Adipocyte (in vitro differentiated cells): Measurements from ENCODE around the gene ANKRD33B.

ENCODE experiments used
- DNase-seq: peaks from one replicate; pipeline ENCODE4 v3.0.0-alpha.2; 2015; ENCODE audit warnings: low read depth
- H3K27me3 ChIP-seq: replicated peaks from 2 replicates; pipeline ENCODE4 v1.7.0; 2013; ENCODE audit warnings: mild to moderate bottlenecking, low read length, moderate library complexity; ENCODE audit not compliant: control insufficient read depth, insufficient read depth
- H3K36me3 ChIP-seq: 2 replicates; pipeline ENCODE4 v1.7.0; 2013; ENCODE audit warnings: low read length, mild to moderate bottlenecking, moderate library complexity; ENCODE audit not compliant: control insufficient read depth, insufficient read depth, severe bottlenecking
- H3K4me1 ChIP-seq: 2 replicates; pipeline ENCODE4 v1.7.0; 2013; ENCODE audit warnings: mild to moderate bottlenecking, low read length, moderate library complexity; ENCODE audit not compliant: control insufficient read depth, insufficient read depth
- H3K4me3 ChIP-seq: 2 replicates; pipeline ENCODE4 v1.7.0; 2013; ENCODE audit warnings: mild to moderate bottlenecking, low read length, moderate library complexity
- H3K9ac ChIP-seq: 2 replicates; pipeline ENCODE4 v1.7.0; 2013; ENCODE audit warnings: mild to moderate bottlenecking, low read length, moderate library complexity
- H3K9me3 ChIP-seq: 2 replicates; pipeline ENCODE4 v1.7.0; 2013; ENCODE audit warnings: mild to moderate bottlenecking, low read length, moderate library complexity; ENCODE audit not compliant: control insufficient read depth

ANKRD33B gene

GRCh38 chr5:10677533-10677932 is 113.7 kb downstream of the ANKRD33B start:
- H3K4me3 ChIP-seq: no peak overlapping the region
- no peak for DNase-seq
- peaks cover 20% of the 10 kb centered on the region for H3K27me3 ChIP-seq
- no peak overlapping the region for H3K9ac ChIP-seq
- H3K36me3 ChIP-seq: peaks cover 41% of the 10 kb centered on the region
- H3K9me3 ChIP-seq: no peaks in the 10 kb centered on the region
- no peaks in the 10 kb centered on the region for H3K4me1 ChIP-seq

GRCh38 chr5:10678244-10678643 is 114.4 kb downstream of the ANKRD33B start:
- peaks cover 44% of the 10 kb centered on the region for H3K36me3 ChIP-seq
- H3K4me3 ChIP-seq: no peak overlapping the region
- no peak overlapping the region for H3K9ac ChIP-seq
- H3K27me3 ChIP-seq: peaks cover 20% of the 10 kb centered on the region
- peak; percentile 68 for DNase-seq
- no peaks in the 10 kb centered on the region for H3K9me3 ChIP-seq
- no peaks in the 10 kb centered on the region for H3K4me1 ChIP-seq

- no peak for DNase-seq
- Histone ChIP-seq H3K9me3 (no peaks in the 10 kb centered on the region), H3K36me3 (peaks cover 48% of the 10 kb centered on the region), H3K4me1 (no peaks in the 10 kb centered on the region), H3K4me3 (no peak overlapping the region), H3K27me3 (peaks cover 16% of the 10 kb centered on the region), H3K9ac (no peak overlapping the region)
Observed at GRCh38 chr5:10679336-10679988, 115.6 kb downstream of the ANKRD33B start.

GRCh38 chr5:10680876-10681481 is 117.1 kb downstream of the ANKRD33B start:
- Histone ChIP-seq H3K9me3 (no peaks in the 10 kb centered on the region), H3K4me3 (no peak overlapping the region), H3K27me3 (peaks cover under 1% of the 10 kb centered on the region), H3K4me1 (no peaks in the 10 kb centered on the region), H3K9ac (no peak overlapping the region), H3K36me3 (peaks cover 48% of the 10 kb centered on the region)
- no peak for DNase-seq

GRCh38 chr5:10681731-10682679 is 118.1 kb downstream of the ANKRD33B start:
- H3K9me3 ChIP-seq: peaks cover 4% of the 10 kb centered on the region
- no peak for DNase-seq
- no peak overlapping the region for H3K4me3 ChIP-seq
- H3K27me3 ChIP-seq: no peaks in the 10 kb centered on the region
- H3K4me1 ChIP-seq: no peaks in the 10 kb centered on the region
- no peak overlapping the region for H3K9ac ChIP-seq
- H3K36me3 ChIP-seq: peaks cover 48% of the 10 kb centered on the region

GRCh38 chr5:10682801-10683525 is 119.1 kb downstream of the ANKRD33B start:
- peaks cover 42% of the 10 kb centered on the region for H3K36me3 ChIP-seq
- no peak for DNase-seq
- peaks cover 4% of the 10 kb centered on the region for H3K9me3 ChIP-seq

GRCh38 chr5:10684303-10685086 is 120.6 kb downstream of the ANKRD33B start:
- peaks cover 4% of the 10 kb centered on the region for H3K9me3 ChIP-seq
- H3K27me3 ChIP-seq: no peaks in the 10 kb centered on the region
- no peaks in the 10 kb centered on the region for H3K4me1 ChIP-seq
- no peak overlapping the region for H3K4me3 ChIP-seq
- H3K36me3 ChIP-seq: peaks cover 34% of the 10 kb centered on the region
- no peak overlapping the region for H3K9ac ChIP-seq
- no peak for DNase-seq

More at GRCh38 chr5:10682801-10683525, 119.1 kb downstream of the ANKRD33B start:
- Histone ChIP-seq H3K4me1 (no peaks in the 10 kb centered on the region), H3K9ac (no peak overlapping the region), H3K4me3 (no peak overlapping the region), H3K27me3 (no peaks in the 10 kb centered on the region)

- H3K36me3 ChIP-seq: peaks cover 27% of the 10 kb centered on the region
- H3K9me3 ChIP-seq: peaks cover 4% of the 10 kb centered on the region
- H3K4me1 ChIP-seq: no peaks in the 10 kb centered on the region
- no peak overlapping the region for H3K9ac ChIP-seq
- no peak overlapping the region for H3K4me3 ChIP-seq
- DNase-seq: no peak
- H3K27me3 ChIP-seq: no peaks in the 10 kb centered on the region
Observed at GRCh38 chr5:10685115-10685521, 121.2 kb downstream of the ANKRD33B start.

GRCh38 chr5:10686890-10687289 is 123.0 kb downstream of the ANKRD33B start:
- DNase-seq: no peak
- peaks cover 6% of the 10 kb centered on the region for H3K4me1 ChIP-seq
- H3K4me3 ChIP-seq: no peak overlapping the region
- peaks cover 4% of the 10 kb centered on the region for H3K9me3 ChIP-seq
- H3K9ac ChIP-seq: no peak overlapping the region
- peaks cover 14% of the 10 kb centered on the region for H3K36me3 ChIP-seq
- H3K27me3 ChIP-seq: no peaks in the 10 kb centered on the region

GRCh38 chr5:10688651-10689171 is 124.8 kb downstream of the ANKRD33B start:
- Histone ChIP-seq H3K4me3 (no peak overlapping the region), H3K36me3 (no peaks in the 10 kb centered on the region), H3K9me3 (peaks cover 4% of the 10 kb centered on the region), H3K9ac (no peak overlapping the region), H3K27me3 (no peaks in the 10 kb centered on the region), H3K4me1 (peaks cover 15% of the 10 kb centered on the region)
- DNase-seq: no peak
